GM12878 (cell line): ENCODE measurements around the gene SLC22A23. TPM values are rescaled to one million over a fixed set of nuclear protein-coding genes. Genes with fewer than 3 reads are reported as not detected.

Experiments used
- FOXK2 ChIP-seq: fragments of 450-650 bp; IDR thresholded peaks from 2 replicates; pipeline ENCODE4 v1.6.1; 2017; ENCODE audit warnings: mild to moderate bottlenecking, moderate library complexity
- JUNB ChIP-seq: IDR thresholded peaks from 2 replicates; pipeline ENCODE4 v1.6.1; 2016; ENCODE audit warnings: antibody characterized with exemption, mild to moderate bottlenecking
- MEF2A ChIP-seq: IDR thresholded peaks from 2 replicates; pipeline ENCODE4 v1.6.1; 2011; ENCODE audit warnings: low read depth, mild to moderate bottlenecking, low read length, moderate library complexity; ENCODE audit not compliant: insufficient read depth
- NBN ChIP-seq: fragments of 450-650 bp; IDR thresholded peaks from 2 replicates; pipeline ENCODE4 v1.6.1; 2016
- PML ChIP-seq: IDR thresholded peaks from 2 replicates; pipeline ENCODE4 v1.6.1; 2012; ENCODE audit warnings: low read length, inconsistent platforms
- SMAD1 ChIP-seq: fragments of 450-650 bp; IDR thresholded peaks from 2 replicates; pipeline ENCODE4 v1.6.1; 2018; ENCODE audit warnings: mild to moderate bottlenecking, low read depth; ENCODE audit not compliant: partially characterized antibody
- SMC3 ChIP-seq: IDR thresholded peaks from 2 replicates; pipeline ENCODE4 v1.6.1; 2011; ENCODE audit warnings: low read length, improper control_type of control experiment, borderline replicate concordance
- YBX1 ChIP-seq: fragments of 450-650 bp; IDR thresholded peaks from 2 replicates; pipeline ENCODE4 v1.6.1; 2016; ENCODE audit warnings: antibody characterized with exemption
- ZNF622 ChIP-seq: fragments of 450-650 bp; IDR thresholded peaks from 2 replicates; pipeline ENCODE4 v1.6.1; 2017; ENCODE audit warnings: mild to moderate bottlenecking, inconsistent platforms
- ZSCAN29 ChIP-seq: fragments of 450-650 bp; IDR thresholded peaks from 2 replicates; pipeline ENCODE4 v1.6.1; 2017; ENCODE audit warnings: mild to moderate bottlenecking, moderate library complexity
- polyA plus RNA-seq, 11 experiments: library from polyadenylated mRNA; depleted of rRNA in 4 of 11; unstranded in 6 of 11; stranded (reverse) in 5 of 11; fragments of >200 nt; fragmentation: Nextera tagmentation in 4 of 11; fragmentation: Illumina TruSeq in 1 of 11; extraction: Ambion mirVana in 4 of 11; extraction: Trizol in 1 of 11; gene quantifications; 1 replicate in 1 of 11; 2 replicates in 10 of 11; pipeline versions ENCODE4 v1.2.1 to v1.2.3, GENCODE V29; 2011 to 2016; ENCODE audit warnings: inconsistent platforms in 2 of 11, missing spikeins in 2 of 11, low read depth in 1 of 11
- total RNA-seq, 4 experiments: library from RNA; depleted of rRNA in 3 of 4; stranded (reverse); fragments of >200 nt in 3 of 4; fragmentation: Illumina TruSeq in 1 of 4; extraction: Trizol in 1 of 4; gene quantifications; 2 replicates each; pipeline versions ENCODE4 v1.2.1 to v1.2.3, GENCODE V29; 2013 to 2021
- TF ChIP-seq, protein P1 (sequence below): IDR thresholded peaks from 2 replicates; pipeline ENCODE4 v1.6.1; 2012; ENCODE audit warnings: low read depth, low read length, improper control_type of control experiment
- TF ChIP-seq, protein P2 (sequence below): fragments of 450-650 bp; IDR thresholded peaks from 2 replicates; pipeline ENCODE4 v1.6.1; 2014; ENCODE audit warnings: mild to moderate bottlenecking
- TF ChIP-seq, protein P3 (sequence below): fragments of 450-650 bp; IDR thresholded peaks from 2 replicates; pipeline ENCODE4 v1.6.1; 2016; ENCODE audit warnings: mild to moderate bottlenecking

Gene SLC22A23
- total and polyA plus RNA-seq, 10 of the 15 experiments (the other 5 are each of a cell fraction or from before 2014, with no cell fraction given) = 0.20 to 2.4 (median 0.74) TPM

DNA sequence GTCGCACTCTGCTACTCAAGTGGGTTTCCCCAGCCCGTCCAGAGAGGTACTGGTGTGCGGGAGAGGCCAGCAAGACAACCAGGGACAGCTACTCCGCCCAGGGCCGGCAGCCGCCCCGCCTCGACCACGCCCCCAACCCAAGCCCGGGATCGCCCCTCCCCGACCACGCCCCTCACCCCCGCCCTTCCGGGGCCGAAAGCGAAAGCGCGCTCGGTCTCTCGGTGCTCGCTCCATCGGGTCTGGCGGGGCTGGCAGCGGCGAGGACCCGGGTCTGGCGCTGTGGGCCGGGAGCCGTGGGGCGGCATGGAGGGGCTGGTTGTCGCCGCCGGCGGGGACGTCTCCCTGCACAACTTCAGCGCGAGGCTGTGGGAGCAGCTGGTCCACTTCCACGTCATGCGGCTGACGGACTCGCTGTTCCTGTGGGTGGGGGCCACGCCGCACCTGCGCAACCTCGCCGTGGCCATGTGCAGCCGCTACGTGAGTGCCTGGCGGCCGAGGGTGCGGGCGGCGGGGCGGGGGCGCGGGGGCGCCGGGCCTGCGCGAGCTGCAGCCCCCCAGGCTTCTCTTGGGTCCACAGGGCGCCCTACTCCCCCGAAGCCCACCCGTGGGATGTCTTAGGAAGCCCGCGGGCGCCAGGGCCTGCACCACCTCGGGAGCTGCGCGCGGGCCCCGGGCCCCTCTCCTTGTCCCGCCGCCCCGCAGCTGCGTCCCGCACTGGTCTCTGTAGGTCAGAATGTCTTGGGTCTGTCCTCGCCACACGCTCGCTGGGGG, 197.9 kb downstream of the SLC22A23 start, which contains the start of gene PSMG4 (continued):
- TF ChIP-seq MEF2A (no peak), NBN (0 out of 2 replicates have a peak, but pooled peaks have one; percentile 26), YBX1 (no peak), FOXK2 (0 out of 2 replicates have a peak, but pooled peaks have one; percentile 18), SMC3 (no peak), JUNB (no peak), SMAD1 (no peak), ZNF622 (no peak), PML (no peak), ZSCAN29 (no peak)
- TF ChIP-seq, protein P1, sequence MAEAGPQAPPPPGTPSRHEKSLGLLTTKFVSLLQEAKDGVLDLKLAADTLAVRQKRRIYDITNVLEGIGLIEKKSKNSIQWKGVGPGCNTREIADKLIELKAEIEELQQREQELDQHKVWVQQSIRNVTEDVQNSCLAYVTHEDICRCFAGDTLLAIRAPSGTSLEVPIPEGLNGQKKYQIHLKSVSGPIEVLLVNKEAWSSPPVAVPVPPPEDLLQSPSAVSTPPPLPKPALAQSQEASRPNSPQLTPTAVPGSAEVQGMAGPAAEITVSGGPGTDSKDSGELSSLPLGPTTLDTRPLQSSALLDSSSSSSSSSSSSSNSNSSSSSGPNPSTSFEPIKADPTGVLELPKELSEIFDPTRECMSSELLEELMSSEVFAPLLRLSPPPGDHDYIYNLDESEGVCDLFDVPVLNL = no peak
- TF ChIP-seq, protein P2, sequence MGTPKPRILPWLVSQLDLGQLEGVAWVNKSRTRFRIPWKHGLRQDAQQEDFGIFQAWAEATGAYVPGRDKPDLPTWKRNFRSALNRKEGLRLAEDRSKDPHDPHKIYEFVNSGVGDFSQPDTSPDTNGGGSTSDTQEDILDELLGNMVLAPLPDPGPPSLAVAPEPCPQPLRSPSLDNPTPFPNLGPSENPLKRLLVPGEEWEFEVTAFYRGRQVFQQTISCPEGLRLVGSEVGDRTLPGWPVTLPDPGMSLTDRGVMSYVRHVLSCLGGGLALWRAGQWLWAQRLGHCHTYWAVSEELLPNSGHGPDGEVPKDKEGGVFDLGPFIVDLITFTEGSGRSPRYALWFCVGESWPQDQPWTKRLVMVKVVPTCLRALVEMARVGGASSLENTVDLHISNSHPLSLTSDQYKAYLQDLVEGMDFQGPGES = no peak
- TF ChIP-seq, protein P3, sequence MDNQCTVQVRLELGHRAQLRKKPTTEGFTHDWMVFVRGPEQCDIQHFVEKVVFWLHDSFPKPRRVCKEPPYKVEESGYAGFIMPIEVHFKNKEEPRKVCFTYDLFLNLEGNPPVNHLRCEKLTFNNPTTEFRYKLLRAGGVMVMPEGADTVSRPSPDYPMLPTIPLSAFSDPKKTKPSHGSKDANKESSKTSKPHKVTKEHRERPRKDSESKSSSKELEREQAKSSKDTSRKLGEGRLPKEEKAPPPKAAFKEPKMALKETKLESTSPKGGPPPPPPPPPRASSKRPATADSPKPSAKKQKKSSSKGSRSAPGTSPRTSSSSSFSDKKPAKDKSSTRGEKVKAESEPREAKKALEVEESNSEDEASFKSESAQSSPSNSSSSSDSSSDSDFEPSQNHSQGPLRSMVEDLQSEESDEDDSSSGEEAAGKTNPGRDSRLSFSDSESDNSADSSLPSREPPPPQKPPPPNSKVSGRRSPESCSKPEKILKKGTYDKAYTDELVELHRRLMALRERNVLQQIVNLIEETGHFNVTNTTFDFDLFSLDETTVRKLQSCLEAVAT = peak; percentile 100
